Fibroblast of villous mesenchyme (primary cell): ENCODE results near the gene ZFYVE21. TPM values are rescaled to one million over a fixed set of nuclear protein-coding genes. Genes with fewer than 3 reads are reported as not detected.
A peak's percentile ranks its signal among the peaks of the same experiment; 100 is the strongest.

Experiments
- DNase-seq: peaks from one replicate; pipeline ENCODE4 v3.0.0-alpha.2; 2010; ENCODE audit warnings: low read depth
- H3K4me3 ChIP-seq: 2 replicates; pipeline ENCODE4 v1.5.1; 2011; ENCODE audit warnings: low read depth, mild to moderate bottlenecking, low read length
- CTCF ChIP-seq: IDR thresholded peaks from 2 replicates; pipeline ENCODE4 v1.5.1; 2012; ENCODE audit warnings: low read depth, mild to moderate bottlenecking, low read length; ENCODE audit not compliant: insufficient read depth
- total RNA-seq: library from RNA; depleted of rRNA; stranded (reverse); fragments of >200 nt; gene quantifications from 2 replicates; pipeline ENCODE4 v1.2.3, GENCODE V29; 2012

Gene ZFYVE21
- total RNA-seq, 1 donor, result 53.5 TPM

DNA sequence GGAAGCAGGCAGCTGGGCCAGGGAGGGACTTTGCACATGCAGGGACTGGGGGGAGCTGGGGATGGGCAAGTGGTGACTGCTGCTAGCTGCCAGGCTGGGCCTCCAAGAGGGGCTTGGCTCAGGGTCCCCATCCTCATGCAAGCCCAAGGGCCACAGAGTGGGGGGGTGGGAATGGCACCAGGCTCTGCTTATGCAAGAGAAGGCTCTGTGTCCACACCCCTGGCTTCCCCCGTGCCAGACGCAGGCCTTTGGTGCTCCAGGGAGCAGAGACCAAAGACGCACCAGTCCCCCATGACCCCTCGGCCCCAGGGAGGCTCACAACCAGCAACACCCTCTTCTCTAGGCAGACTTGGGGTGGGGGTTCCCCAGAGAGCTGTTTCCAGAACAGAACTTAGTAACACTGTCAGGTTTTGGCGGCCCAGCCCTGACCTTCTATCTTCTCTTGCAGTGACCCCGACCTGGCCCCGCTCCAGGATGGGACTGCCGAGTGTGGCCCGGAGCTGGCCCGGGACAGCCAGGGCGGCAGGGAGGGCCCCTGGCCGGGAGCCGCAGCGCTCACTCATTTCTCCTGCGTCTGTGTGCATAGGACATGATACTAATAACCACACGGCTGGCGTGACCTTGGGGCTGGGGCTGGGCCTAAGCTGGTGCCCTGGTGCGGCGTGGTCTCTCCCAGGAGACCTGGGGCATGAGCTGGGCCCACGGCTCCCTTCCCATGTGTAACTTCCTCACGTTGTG, 14.7 kb upstream of the ZFYVE21 start:
- no peak overlapping the region for H3K4me3 ChIP-seq
- no peak for TF ChIP-seq CTCF
- DNase-seq, result no peak

GRCh38 chr14:103702095-103702494, 13.5 kb upstream of the ZFYVE21 start:
- no peak for DNase-seq
- no peak overlapping the region for H3K4me3 ChIP-seq
- TF ChIP-seq CTCF, result no peak

- DNase-seq, result no peak
- TF ChIP-seq CTCF, result no peak
- H3K4me3 ChIP-seq, result no peak overlapping the region
These were observed 12.8 kb upstream of the ZFYVE21 start for GRCh38 chr14:103702497-103703432.

DNA sequence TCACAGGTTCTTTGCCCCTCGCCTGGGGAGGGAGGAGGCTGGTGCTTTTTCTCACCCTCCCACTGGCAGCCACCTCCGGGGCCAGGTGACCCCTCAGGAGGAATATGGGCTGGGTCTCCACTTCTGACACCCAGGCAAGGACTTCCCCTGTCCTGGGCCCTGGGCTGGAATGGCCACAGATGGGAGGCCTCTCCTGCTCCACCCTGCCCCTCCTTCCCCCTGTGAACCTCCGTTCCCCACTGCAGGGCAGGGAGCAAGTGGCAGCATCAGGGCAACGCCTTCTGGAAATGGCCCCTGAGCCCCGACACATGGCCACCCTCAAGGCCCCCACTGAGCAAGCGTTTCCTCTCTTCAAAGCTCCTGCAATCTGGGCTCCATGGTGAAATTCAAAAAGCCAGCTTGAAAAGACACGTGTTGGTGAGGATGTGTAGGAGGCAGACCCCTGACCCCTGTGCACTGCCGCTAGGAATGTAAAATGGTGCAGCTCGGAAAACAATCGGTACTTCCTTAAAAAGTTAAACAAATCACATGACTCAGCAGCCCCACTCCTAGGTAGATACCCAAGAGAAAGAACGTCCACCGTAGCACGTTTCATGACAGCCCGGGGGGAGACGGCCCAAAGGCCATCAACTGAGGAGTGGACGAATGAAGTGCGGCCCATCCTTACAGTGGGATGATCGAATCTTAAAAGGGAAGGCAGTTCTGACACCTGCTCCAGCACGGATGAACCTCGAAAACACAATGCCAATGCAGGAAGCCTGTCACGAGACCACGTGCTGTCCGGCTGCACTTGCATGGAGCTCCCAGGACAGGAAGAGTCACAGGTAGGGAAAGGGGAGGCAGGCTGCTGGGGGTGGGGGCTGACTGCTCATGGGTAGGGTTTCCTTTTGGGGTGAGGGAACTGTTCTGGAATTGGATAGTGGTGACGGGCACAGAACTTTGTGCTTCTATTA, 11.9 kb upstream of the ZFYVE21 start:
- no peak overlapping the region for H3K4me3 ChIP-seq
- no peak for TF ChIP-seq CTCF
- DNase-seq, result no peak

DNA sequence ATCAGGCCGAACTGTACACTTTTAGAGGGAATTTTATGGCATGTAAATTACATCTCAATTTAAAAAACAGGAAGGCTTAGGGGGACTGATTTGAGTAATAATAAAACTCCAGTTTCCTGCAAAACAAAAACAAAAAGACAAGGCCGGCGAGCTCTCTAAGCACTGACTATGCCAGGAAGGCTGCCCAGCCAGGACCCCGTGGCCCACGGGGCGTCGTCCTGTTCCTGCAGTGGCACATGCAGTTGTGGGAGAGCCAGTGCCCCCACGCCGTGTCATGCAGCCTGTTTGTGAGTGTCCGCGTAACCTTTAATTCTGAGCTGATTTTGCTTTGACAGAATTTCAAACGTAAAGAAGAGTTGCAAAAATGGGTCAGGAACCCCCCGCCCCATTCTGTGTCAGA, 10.9 kb upstream of the ZFYVE21 start:
- no peak for TF ChIP-seq CTCF
- no peak for DNase-seq
- no peak overlapping the region for H3K4me3 ChIP-seq

DNA sequence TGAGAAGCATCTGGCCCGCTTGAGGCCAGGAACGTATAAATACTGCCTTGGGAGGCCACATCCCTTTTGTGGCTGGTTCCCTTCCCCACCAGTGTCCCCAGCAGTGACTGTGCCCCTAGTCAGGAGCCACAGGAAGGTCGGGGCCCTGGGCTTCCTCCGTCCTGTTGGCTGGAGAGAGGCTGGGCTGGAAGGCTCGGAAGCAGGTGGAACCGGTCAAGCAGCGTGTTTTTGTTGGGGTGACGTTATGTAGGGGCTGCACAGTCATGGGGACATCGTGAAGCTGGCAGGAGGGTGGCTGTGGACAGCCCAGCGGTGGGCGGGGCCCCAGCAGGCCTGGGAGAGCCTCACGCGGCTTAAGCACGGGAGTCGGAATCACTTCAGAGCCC, 10.5 kb upstream of the ZFYVE21 start:
- H3K4me3 ChIP-seq, result no peak overlapping the region
- DNase-seq, result peak; percentile 24
- no peak for TF ChIP-seq CTCF
